Forelimb muscle (tissue), 1 donor: ENCODE measurements around the gene TRAF4. TPM values are rescaled to one million over a fixed set of nuclear protein-coding genes. Genes with fewer than 3 reads are reported as not detected.
A peak's percentile ranks its signal among the peaks of the same experiment; 100 is the strongest.
"Not testable (repeated sequence)": the region's sequence is repeated elsewhere in the genome, so short reads cannot be mapped to it uniquely, and the experiment has no call there.

Experiments used
- DNase-seq: peaks from one replicate; pipeline ENCODE4 v3.0.0-alpha.2; 2013; ENCODE audit warnings: low read depth
- polyA plus RNA-seq: library from polyadenylated mRNA; unstranded; fragments of 120-200 nt; gene quantifications from one replicate; pipeline ENCODE4 v1.2.1, GENCODE V29; 2013; ENCODE audit not compliant: insufficient read length

The TRAF4 gene
- polyA plus RNA-seq, 1 donor: 53.6 TPM

DNA sequence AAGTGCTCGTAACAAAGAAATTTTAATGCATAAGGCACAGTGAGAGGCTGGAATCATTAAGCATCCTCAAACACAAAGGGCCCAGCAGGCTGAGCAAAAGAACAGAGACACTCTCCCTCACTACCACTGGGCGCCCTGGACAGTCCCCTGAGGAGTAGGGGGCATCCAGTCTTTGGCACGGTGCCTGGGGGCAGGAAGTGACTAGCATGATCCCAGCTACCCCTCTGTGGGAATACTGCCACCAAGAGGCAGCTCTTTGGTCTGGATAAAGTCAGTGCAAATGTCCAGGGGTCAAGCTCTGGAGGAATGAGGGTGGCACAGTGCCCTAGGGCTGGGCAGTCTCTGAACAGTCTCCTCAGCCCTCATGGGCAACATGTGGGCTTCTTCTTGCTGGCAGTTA, 29.5 kb upstream of the TRAF4 start:
- DNase-seq: no peak

DNA sequence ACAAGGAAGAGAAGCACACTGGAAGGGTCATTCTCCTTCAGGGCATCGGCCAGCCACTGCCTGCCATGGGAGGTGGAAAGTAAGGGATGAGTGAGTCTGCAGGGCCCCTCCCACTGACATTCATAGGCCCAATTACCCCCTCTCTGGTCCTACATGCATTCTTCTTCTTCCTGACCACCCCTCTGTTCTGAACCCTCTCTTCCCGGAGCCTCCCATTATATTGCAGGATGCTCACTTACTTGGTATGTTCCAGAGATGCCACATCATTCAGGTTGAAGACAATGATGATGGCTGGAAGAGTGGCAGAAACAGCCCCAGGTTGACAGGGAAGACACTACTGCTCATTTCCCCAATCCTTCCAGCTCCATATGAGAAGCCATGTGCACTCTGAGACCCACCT, 28.6 kb upstream of the TRAF4 start:
- no peak for DNase-seq

DNA sequence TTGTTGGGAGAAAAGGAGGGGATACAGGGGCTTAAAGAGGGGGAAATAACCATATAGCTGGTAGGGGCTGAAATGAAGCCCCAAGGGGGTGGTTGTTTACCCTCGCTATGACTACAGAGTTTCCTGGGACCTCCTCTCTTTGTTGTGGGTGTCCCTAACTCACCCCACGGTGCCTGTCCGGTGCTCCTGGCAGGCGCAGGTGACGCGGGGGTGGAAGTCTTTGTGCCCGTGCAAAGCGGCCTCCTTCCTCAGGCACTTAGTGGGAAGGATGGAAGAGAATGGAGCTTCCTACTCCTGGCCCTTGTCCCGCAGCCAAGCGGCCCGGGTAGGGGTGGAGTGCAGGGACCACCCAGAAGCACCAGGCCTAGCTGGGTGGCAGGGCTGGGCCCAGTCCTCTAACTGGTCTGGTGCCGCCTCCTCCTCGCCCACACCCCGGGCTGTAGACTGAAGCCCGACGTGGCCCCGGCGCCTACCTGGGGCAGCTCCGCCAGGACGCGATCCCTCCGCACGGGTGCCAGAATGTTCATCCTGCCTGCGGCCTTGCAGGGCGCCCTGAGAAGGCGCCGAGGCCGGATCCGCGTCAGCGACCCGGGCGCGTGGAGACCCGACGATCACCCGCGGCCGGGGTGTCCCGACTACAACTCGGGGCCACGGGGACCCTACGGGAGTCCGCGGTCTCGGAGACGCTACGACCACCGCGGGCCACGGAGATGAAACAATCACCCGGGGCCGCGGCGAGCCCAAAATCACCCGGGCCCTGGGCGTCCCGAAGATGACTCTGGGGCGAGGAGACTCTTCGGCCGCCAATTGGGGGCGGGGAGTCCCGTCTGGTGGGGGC, 26.9 kb upstream of the TRAF4 start:
- no peak for DNase-seq

DNA sequence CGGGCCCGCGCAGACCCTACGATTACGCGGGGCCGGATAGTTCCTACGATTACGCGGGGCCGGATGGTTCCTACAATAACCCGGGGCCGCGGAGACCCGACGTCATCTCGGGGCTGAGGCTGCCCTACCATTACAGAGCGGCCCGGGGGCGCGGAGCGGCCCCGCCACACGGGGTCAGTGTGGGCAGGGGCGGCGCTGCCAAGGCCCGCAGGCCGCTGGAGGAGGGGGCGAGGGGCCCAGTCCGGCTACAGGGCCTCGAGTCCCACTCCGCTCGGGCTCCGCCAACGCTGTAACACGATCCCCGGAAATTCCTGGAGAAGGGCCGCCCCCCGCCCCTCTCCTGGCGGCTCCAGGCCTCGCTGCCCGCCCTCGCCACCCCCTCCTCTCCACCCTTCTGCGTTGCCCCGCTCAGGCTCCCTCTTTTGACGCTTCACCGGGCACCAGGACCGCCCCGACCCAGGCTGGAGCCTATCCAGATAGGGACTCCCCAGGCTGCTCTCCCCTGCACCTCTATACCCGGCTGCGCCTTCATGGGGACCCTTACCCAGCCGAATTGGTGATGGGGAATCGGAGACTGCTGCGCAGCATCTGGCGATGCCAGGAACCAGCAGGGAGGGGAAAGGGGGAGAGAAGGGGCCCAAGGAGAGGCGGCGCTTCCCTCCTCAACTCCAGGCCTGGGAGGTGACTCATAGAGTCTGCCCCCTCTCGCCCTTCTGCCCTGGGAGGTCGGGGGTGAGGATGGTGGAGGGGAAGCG, 26.1 kb upstream of the TRAF4 start, which contains the start of gene RAB34:
Gene RAB34, minus strand, starts transcription at position 291 of the 755 bp plus-strand sequence. CDS start 602 bp downstream, outside the sequence.
- no peak for DNase-seq

DNA sequence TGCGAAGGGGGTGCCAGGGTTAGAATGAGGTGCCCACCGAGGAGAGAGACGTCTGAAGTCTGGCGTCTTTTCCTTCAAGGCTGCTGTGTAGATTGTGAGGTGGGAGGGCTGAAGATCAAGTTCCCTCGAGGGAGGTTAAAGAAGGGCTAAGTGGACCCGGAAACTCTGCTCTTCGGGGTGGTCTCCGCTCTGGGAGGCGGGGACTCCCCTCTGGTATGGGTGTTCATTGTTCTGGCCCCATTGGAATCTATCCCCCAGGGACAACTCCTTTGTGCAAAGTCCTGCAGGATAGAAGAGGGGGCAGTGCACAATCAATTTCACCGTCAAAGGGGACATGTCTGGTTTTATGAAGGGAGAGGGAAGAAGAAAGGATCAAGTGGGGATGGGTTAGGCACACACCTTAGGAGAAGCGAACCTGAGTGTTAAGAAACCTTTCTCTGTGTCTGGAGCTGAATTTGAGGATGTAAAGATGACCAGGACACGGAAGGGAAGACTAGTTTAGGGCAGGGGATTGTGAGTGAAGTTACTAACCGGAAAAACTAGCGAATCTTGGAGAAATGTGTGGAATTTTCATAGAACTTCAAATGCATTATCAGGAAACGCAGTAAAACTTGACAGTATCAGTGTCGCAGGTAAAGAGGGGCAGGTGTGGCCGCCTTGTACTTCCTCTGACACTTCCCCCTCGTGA, 25.3 kb upstream of the TRAF4 start:
- DNase-seq: no peak

DNA sequence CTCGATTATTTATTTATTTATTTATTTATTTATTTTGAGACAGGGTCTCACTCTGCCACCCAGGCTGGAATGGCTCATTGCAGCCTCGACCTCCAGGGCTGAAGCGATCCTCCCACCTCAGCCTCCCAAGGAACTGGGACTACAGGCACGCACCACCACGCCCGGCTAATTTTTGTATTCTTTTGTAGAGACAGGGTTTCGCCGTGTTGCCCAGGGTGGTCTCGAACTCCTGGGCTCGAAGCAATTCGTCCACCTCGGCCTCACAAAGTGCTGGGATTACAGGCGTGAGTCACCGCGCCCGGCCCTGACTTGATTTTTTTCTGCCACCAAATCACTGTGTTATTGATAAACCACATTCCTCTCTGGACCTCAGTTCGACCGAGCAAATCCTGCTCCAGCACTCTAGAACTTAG, 24.8 kb upstream of the TRAF4 start:
- DNase-seq: no peak

DNA sequence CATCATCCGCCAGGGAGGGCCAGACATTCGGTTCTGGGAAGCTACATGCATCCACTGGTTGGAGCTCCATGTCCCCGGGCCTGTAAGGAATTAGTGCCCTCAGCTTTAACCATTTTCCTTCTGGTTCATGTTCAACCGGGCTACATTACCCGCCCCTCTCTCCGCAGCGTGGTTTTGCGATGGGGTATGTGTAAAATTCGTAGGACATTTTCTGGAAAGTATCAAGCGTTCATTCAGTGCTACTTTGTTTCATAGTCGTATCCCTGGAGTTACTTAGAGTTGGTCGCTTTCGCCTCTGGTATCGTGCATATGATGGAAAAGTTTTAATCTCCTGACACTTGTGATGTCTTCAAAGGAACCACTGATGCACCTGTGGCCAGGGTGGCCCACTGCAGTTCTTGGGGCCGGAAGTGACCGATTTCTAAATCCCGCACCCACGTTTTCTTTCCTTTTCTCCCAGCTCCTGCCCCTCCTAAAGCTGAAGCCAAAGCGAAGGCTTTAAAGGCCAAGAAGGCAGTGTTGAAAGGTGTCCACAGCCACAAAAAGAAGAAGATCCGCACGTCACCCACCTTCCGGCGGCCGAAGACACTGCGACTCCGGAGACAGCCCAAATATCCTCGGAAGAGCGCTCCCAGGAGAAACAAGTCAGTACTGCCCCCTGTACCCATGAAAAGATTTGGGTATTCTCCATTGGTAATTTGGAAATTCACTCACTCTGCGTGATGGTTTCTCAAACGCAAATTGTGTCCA, 23.4 kb upstream of the TRAF4 start:
- DNase-seq: no peak

DNA sequence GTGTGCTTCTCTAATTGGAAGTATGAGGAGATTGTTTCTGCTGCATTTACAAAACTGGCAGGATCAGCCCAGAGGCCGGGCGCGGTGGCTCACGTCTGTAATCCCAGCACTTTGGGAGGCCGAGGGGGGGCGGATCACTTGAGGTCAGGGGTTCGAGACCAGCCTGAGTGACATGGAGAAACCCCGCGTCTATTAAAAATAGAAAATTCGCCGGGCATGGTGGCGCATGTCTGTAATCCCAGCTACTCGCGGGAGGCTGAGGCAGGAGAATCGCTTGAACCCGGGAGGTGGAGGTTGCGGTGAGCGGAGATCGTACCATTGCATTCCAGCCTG, 22.8 kb upstream of the TRAF4 start:
- DNase-seq: not testable (repeated sequence)

DNA sequence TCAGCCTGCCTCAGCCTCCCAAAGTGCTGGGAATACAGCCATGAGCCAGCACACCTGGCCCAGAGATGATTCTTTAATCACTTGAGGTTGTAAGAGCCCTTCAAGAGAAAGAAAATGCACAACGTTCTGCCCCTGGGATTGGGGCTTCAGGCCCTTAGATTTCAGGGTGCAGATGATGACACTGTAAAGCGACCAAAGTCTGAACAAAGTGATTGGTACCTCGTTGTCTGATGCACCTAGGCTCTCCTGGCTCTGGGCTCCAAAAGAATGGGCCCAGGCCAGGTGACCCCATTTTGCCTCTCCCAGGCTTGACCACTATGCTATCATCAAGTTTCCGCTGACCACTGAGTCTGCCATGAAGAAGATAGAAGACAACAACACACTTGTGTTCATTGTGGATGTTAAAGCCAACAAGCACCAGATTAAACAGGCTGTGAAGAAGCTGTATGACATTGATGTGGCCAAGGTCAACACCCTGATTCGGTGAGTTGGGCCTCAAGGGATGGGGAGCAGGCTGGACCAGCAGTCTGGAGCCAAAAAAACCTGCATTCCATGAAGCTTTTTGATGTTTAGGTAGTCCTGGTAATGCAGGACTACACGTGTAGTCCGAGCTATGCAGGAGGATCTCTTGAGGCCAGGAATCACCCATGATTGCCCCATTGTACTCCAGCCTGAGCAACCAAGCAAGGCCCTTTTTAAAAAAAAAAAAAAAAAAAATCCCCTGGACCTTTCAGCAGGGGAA, 21.2 kb upstream of the TRAF4 start:
- no peak for DNase-seq

DNA sequence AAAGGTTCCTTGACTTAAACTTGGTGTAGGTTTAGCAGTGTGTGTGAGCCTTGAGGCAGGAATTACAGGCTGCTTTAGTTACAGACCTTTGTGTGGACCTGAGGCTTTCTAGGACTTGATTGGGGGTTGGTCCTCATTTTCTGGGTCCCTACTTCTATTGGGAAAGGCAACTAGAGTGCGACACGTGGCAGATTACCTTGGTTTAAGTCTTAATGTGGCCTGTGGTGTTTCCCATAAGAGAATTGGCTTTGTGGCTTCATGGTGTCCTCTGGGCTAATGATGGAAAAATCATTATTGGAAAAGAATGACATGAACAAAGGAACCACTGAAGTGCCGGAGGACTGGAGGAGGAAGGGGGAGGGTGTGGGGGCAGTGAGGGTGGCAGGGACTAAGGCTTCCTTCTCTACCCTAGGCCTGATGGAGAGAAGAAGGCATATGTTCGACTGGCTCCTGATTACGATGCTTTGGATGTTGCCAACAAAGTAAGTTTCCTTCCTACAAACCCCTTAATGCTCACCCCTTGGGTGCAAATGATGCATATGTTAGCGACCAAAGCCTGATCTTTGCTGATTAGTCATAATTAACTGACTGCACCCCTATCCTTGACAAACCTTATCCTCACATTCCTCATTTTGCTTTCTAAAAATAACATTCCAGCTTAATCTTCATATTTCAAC, 20.5 kb upstream of the TRAF4 start:
- no peak for DNase-seq

DNA sequence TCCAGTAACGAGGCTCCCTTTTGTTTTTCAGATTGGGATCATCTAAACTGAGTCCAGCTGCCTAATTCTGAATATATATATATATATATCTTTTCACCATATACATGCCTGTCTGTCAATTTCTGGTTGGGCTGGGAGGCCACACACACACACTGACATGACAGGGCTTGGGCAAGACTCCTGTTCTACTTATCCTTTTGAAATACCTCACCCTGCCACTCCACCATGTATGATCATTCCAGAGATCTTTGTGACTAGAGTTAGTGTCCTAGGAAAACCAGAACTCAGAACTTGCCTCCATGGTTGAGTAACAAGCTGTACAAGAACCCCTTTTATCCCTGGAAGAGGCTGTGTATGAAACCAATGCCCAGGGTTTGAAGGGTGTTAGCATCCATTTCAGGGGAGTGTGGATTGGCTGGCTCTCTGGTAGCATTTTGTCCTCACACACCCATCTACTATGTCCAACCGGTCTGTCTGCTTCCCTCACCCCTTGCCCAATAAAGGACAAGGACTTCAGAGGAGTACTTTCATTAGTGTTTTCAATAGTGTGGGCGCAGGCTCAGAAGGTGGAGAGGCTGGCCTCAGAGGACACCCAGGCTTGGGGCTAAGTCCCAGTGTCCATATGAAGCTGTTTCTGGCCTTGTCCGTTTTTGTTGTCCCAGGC, 19.8 kb upstream of the TRAF4 start:
- not testable (repeated sequence) for DNase-seq

DNA sequence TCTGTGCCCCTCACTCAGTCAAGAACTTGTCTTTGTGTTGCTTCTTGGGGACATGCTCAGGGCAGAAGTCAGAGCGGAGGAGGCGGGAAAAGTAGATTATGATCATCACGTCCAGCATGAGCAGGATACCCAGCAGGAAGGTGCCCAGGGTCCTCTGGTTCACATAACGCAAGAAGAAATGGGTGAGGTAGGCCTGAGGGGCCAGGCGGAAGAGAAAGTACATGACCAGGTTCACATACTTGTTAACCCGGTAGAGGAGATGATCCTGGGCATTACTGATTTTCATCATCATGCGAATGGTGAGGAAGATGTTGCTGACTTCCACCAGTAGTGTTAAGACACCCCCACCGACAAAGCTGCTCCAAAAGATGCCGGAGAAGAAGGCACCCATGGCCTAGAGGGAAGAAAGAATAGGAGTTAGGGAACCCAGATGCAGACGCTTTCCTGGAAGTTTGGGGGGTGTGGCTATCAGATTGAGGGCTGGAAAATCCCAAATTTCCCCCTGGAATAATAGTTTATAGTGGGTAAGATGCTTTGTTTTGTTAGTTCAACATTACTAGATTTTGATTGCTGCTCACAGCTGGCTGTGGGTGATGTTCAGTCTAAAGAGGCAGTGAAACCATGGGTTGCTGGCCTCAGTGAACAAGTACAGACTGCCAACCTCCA, 19.2 kb upstream of the TRAF4 start:
- DNase-seq: no peak

DNA sequence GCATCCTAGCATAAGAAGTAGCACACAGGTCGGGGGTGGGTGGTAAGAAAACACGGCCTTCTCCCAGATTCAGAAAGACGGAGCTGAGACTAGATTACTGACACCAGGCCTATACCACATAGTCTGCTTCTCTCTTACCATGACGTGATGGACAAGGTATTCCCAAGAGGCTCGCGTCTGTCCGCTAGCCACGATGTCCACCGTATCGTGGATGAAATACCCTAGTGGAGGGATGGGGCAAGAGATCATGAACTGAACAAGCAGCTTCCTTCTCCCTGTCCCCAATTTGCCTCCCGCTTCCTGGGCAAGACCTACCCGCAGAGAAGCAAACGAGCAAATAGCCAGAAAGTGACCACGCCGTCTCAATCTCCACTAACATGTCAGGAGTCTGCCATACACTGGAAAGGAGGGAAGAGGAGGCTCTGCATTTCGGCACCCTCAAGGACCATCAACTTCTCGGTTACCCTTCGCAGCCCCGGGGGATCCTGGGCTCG, 18.6 kb upstream of the TRAF4 start:
- no peak for DNase-seq

DNA sequence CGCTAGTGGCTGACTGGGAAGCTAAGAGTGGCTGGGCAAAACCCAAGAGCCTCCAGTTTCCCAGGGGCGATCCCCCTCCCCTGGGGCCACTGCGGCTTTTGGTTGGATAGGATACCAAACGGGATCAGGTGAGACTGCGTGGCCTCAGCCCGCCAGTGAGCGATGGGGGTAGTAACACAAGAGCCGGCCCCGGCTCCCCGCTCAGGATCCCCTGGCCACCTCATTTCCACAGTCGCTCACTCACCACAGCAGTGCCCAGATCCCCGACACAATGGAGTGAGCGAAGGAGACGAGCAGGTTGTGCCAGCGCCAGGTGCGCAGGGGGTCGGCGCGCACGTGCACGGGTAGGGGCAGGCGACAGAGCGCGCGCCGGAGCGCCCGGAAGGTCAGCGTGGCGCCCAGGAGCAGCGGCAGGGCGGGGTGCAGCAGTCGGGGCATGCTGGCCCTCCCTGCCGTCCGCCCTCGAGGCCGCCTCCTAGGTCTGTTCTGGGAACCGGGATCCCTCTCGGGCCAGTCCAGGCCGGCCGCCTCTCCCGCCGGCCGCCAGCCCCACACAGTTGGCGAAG, 18.1 kb upstream of the TRAF4 start:
- no peak for DNase-seq

DNA sequence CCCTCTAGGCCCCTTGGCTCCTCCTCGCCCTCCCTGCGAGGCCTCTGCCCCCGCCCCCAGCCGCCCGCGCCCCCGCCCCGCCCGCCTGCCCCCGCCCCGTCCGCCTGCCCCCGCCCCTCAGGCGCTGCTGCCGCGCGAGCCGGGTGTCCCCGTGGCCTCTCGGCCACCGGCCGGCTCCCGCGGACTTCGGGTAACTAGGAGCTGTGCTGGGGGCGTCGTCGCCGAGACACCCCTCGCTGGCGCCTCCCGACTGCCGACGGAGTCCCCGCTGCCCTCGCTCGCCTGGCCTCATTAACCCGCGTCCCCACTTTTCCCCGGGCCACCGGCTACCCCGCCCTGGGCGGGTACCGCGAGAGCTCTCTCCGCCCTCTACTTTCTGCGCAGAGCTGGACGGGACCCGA, 17.6 kb upstream of the TRAF4 start, which contains the start of gene TLCD1:
Gene TLCD1, minus strand, starts transcription at position 8 of the 401 bp plus-strand sequence. CDS start 136 bp downstream, outside the sequence.
- no peak for DNase-seq

DNA sequence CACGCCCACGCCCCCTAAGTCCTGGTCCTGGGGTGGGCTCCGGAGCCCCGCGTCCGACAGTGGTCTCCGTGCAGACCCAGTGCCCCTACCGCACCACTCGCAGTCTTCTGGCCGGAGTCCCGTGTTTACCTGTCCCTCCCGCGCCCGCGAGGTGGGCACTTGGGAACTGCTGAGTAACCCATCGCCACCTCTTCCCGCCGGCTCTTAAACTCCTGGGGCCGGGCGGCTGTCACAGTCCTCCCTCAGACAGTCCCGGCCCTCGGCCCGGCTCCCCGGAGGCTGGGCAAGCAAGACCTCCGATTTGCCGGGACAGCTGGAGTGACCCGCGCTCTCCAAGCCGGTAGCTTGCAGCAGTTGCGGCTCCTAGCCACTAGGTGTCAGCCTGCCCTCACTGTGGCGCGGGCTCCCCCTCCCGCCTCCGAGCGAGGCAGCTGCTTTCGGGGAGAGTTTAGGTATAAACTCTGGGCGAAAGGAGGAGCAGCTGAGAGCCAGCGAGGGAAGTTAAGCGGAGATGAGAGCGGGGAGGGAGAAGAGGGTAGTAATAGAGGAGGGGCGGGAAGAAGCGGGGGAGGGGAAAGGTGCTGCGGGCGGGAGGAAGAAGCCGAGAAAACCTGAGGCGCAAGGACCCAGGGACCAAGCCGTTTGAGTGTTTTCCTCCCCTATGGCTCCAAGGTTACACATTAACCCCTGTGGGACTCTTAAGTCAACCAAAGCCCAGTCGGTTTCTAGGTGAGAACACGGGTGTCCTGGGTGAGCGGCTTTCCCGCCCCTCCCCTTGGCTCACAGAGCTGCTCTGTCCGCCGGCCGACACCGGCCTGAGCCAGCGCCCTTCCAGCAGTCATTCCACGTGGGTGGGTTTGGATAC, 17.0 kb upstream of the TRAF4 start:
- DNase-seq: peak; percentile 80

DNA sequence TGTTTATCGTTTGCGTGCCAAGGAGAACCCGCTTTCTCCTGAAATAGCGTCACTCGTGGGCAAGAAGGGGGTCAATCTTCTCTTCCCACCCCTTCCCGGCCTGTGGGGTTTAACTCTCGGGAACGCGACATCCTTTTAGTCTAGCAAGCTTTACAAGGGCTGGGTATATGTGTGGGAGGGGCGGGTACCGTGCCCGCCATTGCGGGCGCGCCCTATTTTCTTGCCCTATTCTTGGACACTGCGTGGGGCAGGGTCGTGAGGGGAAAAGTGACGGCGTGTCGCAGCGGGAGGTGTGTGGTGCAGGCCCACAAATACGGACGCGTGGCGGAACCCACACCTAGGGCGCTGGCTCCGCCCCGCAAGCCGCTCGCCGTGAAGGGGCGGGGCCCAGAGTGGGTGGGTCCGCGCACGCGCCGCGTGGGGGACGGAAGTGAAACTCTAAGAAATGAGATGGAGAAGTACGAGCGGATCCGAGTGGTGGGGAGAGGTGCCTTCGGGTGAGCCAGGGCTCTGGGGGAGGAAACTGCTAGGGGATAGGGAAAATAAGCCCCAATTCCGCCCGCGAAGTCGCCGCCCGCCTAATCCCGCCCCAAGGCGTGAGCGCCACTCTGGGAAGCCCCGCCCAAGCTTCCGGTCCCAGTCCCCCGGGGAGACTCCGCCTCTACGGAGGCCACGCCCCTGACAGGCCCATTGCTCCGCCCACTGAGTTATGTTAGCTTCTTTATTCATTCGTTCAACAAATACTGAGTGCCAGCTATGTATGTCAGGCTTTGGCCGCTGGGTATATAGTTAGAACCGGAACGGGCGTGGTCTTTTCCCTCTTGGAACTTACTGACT, 15.2 kb upstream of the TRAF4 start, which contains the start of gene NEK8:
Gene NEK8, plus strand, starts transcription at position 425 of the 837 bp plus-strand sequence. Its CDS starts 26 bp downstream, at position 451.
- no peak for DNase-seq
